HepG2 (cell line): Measurements from ENCODE around the gene TMEM108. TPM values are rescaled to one million over a fixed set of nuclear protein-coding genes. Genes with fewer than 3 reads are reported as not detected.

Source experiments
- ATAC-seq: fragments of 200-7000 bp; cut with Tn5 transposase; 3 replicates; pipeline ENCODE4 v1.9.1; 2020; ENCODE audit warnings: mild to moderate bottlenecking, moderate library complexity
- BruUV-seq: library from RNA; stranded (reverse); fragments of 400-500 nt; replicated peaks from 2 replicates; lab custom pipeline; 2021; lab: Mats Ljungman, UMichigan
- CTCF ChIA-PET: fragments of 300-600 bp; formaldehyde crosslinking; extraction: SDS; loops from one replicate; lab custom pipeline; 2021; ENCODE audit warnings: low total read pairs, inconsistent platforms, low intra/inter-chr PET ratio; lab: Yijun Ruan, JAX
- POLR2A ChIA-PET: fragments of 350-600 bp; sonication (Branson Sonifier 250); formaldehyde crosslinking; loops from one replicate; lab custom pipeline; 2020; ENCODE audit warnings: antibody characterized with exemption, inconsistent platforms; lab: Yijun Ruan, JAX
- DNase-seq: peaks from one replicate; pipeline ENCODE4 v3.0.0-alpha.2; 2015; ENCODE audit warnings: low spot score
- FAIRE-seq: peaks from 3 replicates; lab custom pipeline; 2011; peaks lifted over from hg19 to GRCh38; lab: Jason Lieb, UNC
- H2AFZ ChIP-seq: one replicate; pipeline ENCODE4 v1.6.1; 2011; ENCODE audit warnings: low read length, inconsistent platforms
- H3K27ac ChIP-seq: fragments of 300-600 bp; 3 replicates; pipeline ENCODE4 v1.8.0; 2011; ENCODE audit warnings: mixed run types, mild to moderate bottlenecking, mixed read lengths, low read length, inconsistent platforms; ENCODE audit not compliant: insufficient read depth; ENCODE audit errors: extremely low read length
- H3K27me3 ChIP-seq, 2 experiments: fragments of 200-600 bp in 1 of 2; 2 replicates in 1 of 2; 3 replicates in 1 of 2; pipeline versions ENCODE4 v1.6.0 to v1.8.0; 2011; ENCODE audit warnings: low read length in 2 of 2, mild to moderate bottlenecking in 2 of 2, moderate library complexity in 2 of 2, inconsistent platforms in 1 of 2; ENCODE audit not compliant: insufficient read depth in 2 of 2, control insufficient read depth in 1 of 2
- H3K36me3 ChIP-seq, 2 experiments: fragments of 200-600 bp in 1 of 2; replicated peaks in 1 of 2; 2 replicates in 1 of 2; 3 replicates in 1 of 2; pipeline versions ENCODE4 v1.5.1 to v1.8.0; 2011; ENCODE audit warnings: low read length in 2 of 2, inconsistent platforms in 1 of 2; ENCODE audit not compliant: insufficient read depth in 2 of 2, control insufficient read depth in 1 of 2
- H3K4me1 ChIP-seq: 2 replicates; pipeline ENCODE4 v1.5.1; 2012; ENCODE audit warnings: low read length, inconsistent platforms; ENCODE audit not compliant: insufficient read depth
- H3K4me2 ChIP-seq: 2 replicates; pipeline ENCODE4 v1.6.0; 2011; ENCODE audit warnings: low read depth, low read length, inconsistent platforms
- H3K4me3 ChIP-seq, 3 experiments: fragments of 200-600 bp in 1 of 3; sonication (generic), shearing (Covaris generic) in 1 of 3; replicated peaks in 1 of 3; 2 replicates each; pipeline ENCODE4 v1.5.1; 2011 to 2016; ENCODE audit warnings: low read length in 3 of 3, inconsistent platforms in 2 of 3, low read depth in 2 of 3, mild to moderate bottlenecking in 2 of 3, control low read depth in 1 of 3, mixed read lengths in 1 of 3; ENCODE audit not compliant: insufficient read depth in 1 of 3
- H3K79me2 ChIP-seq: one replicate; pipeline ENCODE4 v1.6.1; 2011; ENCODE audit warnings: low read length, inconsistent platforms; ENCODE audit not compliant: insufficient read depth
- H3K9ac ChIP-seq: 2 replicates; pipeline ENCODE4 v1.6.0; 2011; ENCODE audit warnings: mild to moderate bottlenecking, low read depth, low read length, inconsistent platforms; ENCODE audit not compliant: insufficient read depth
- H3K9me3 ChIP-seq: 2 replicates; pipeline ENCODE4 v1.5.1; 2012; ENCODE audit warnings: mild to moderate bottlenecking, low read length
- H4K20me1 ChIP-seq: 2 replicates; pipeline ENCODE4 v1.6.0; 2011; ENCODE audit warnings: inconsistent platforms, mild to moderate bottlenecking, low read length, moderate library complexity; ENCODE audit not compliant: insufficient read depth
- AKAP8 ChIP-seq: sonication (generic); formaldehyde crosslinking; IDR thresholded peaks from 2 replicates; pipeline ENCODE4 v1.5.1; 2020; ENCODE audit warnings: mild to moderate bottlenecking, missing genetic modification reagents
- CSRNP2 ChIP-seq: sonication (generic); formaldehyde crosslinking; conservative IDR thresholded peaks from 2 replicates; pipeline ENCODE4 v1.8.0; 2022; ENCODE audit warnings: low read depth, missing genetic modification reagents
- CTCF ChIP-seq: sonication (generic); formaldehyde crosslinking; IDR thresholded peaks from 2 replicates; pipeline ENCODE4 v1.5.0; 2020; ENCODE audit warnings: mild to moderate bottlenecking, missing genetic modification reagents, moderate library complexity
- ERF ChIP-seq: IDR thresholded peaks from 2 replicates; pipeline ENCODE4 v1.6.1; 2018; ENCODE audit warnings: missing biosample characterization, missing genetic modification reagents
- GRHL1 ChIP-seq: sonication (generic); formaldehyde crosslinking; conservative IDR thresholded peaks from 2 replicates; pipeline ENCODE4 v1.8.0; 2022; ENCODE audit warnings: missing genetic modification reagents
- HNRNPH1 ChIP-seq: fragments of 200-400 bp; formaldehyde crosslinking; optimal IDR thresholded peaks from 2 replicates; pipeline ENCODE3; 2017; ENCODE audit warnings: mild to moderate bottlenecking, low read depth, low read length
- MATR3 ChIP-seq: sonication (generic); formaldehyde crosslinking; IDR thresholded peaks from 2 replicates; pipeline ENCODE4 v1.4.0; 2020; ENCODE audit warnings: missing genetic modification reagents
- MTA1 ChIP-seq: sonication (generic); formaldehyde crosslinking; IDR thresholded peaks from 2 replicates; pipeline ENCODE4 v1.4.0; 2020; ENCODE audit warnings: missing genetic modification reagents, mild to moderate bottlenecking, borderline replicate concordance
- NKX3-1 ChIP-seq: sonication (generic); formaldehyde crosslinking; IDR thresholded peaks from 2 replicates; pipeline ENCODE4 v1.5.0; 2020; ENCODE audit warnings: missing genetic modification reagents
- SAFB2 ChIP-seq: sonication (generic); formaldehyde crosslinking; IDR thresholded peaks from 2 replicates; pipeline ENCODE4 v1.5.1; 2020; ENCODE audit warnings: missing genetic modification reagents, low read depth, mild to moderate bottlenecking, borderline replicate concordance
- ZBTB7B ChIP-seq: sonication (generic); formaldehyde crosslinking; IDR thresholded peaks from 2 replicates; pipeline ENCODE4 v1.4.0; 2020; ENCODE audit warnings: missing genetic modification reagents
- ZNF574 ChIP-seq: sonication (generic); formaldehyde crosslinking; IDR thresholded peaks from 2 replicates; pipeline ENCODE4 v1.4.0; 2020; ENCODE audit warnings: missing genetic modification reagents
- ZNF800 ChIP-seq: sonication (generic); formaldehyde crosslinking; IDR thresholded peaks from 2 replicates; pipeline ENCODE4 v1.4.0; 2020; ENCODE audit warnings: missing genetic modification reagents
- ZSCAN20 ChIP-seq: sonication (generic); formaldehyde crosslinking; IDR thresholded peaks from 2 replicates; pipeline ENCODE4 v1.4.0; 2020; ENCODE audit warnings: missing genetic modification reagents, mild to moderate bottlenecking, borderline replicate concordance
- WGBS: methylation state at CpG from one replicate; pipeline ENCODE4 v1.1.6; 2017; ENCODE audit warnings: low lambda C conversion rate; 5-methylcytosine and 5-hydroxymethylcytosine counted together
- in situ Hi-C: cut with HindIII; loops from 2 replicates; pipeline ENCODE4 v1.10.0; 2017; ENCODE audit warnings: low pct_unique_long_range_greater_than_20kb; ENCODE audit not compliant: extremely low pct_ligation_motif_present
- intact Hi-C: fragments of 100-400 bp; cut with micrococcal nuclease; formaldehyde crosslinking; loops from one replicate; pipeline ENCODE4 v1.10.0; 2022; ENCODE audit not compliant: unreplicated experiment
- polyA plus RNA-seq, 8 experiments: library from polyadenylated mRNA; depleted of rRNA in 3 of 8; stranded (reverse) in 7 of 8; unstranded in 1 of 8; fragments of >200 nt; fragmentation: Illumina TruSeq in 4 of 8; extraction: Trizol in 4 of 8; gene quantifications; 2 replicates each; pipeline versions ENCODE4 v1.2.1 to v1.2.3, GENCODE V29; 2011 to 2016; ENCODE audit warnings: low read depth in 4 of 8, missing spikeins in 1 of 8, mixed read lengths in 1 of 8; ENCODE audit not compliant: insufficient read depth in 1 of 8
- total RNA-seq, 5 experiments: library from RNA; depleted of rRNA; stranded (reverse); fragments of >200 nt; fragmentation: Illumina TruSeq; extraction: Trizol; gene quantifications; 2 replicates each; pipeline ENCODE4 v1.2.3, GENCODE V29; 2016; ENCODE audit warnings: low read depth in 1 of 5

Gene TMEM108
- total and polyA plus RNA-seq, 2 of the 13 experiments (the other 11 are each of a cell fraction or from before 2014, with no cell fraction given): not detected

- TF ChIP-seq GRHL1 (no peak), ZSCAN20 (CRISPR knock-in tag) (no peak), CSRNP2 (CRISPR knock-in tag) (no peak), ERF (CRISPR knock-in tag) (no peak), CTCF (CRISPR knock-in tag) (no peak)
Observed at GRCh38 chr3:133106169-133106568, 68.0 kb downstream of the TMEM108 start (continued).

GRCh38 chr3:133112666-133113065, 74.5 kb downstream of the TMEM108 start:
- Histone ChIP-seq H2AFZ (no peak overlapping the region), H3K9ac (no peak overlapping the region), H3K4me1 (no peaks in the 10 kb centered on the region), H3K4me2 (no peak overlapping the region), H3K9me3 (no peaks in the 10 kb centered on the region), H3K79me2 (no peaks in the 10 kb centered on the region), H4K20me1 (no peaks in the 10 kb centered on the region), H3K4me3 (no peak overlapping the region), H3K27ac (no peak overlapping the region), H3K36me3 (no peaks in the 10 kb centered on the region), H3K27me3 (no peaks in the 10 kb centered on the region)
- FAIRE-seq: no peak
- intact Hi-C loops: no loop called here
- no TSS peak for BruUV-seq
- ChIA-PET CTCF (no interaction called here), POLR2A (no interaction called here)
- no peak for ATAC-seq
- no peak for DNase-seq
- in situ Hi-C loops: no loop called here
- WGBS: 9% methylated on average over 2 of the region's 2 CpGs
- TF ChIP-seq MTA1 (CRISPR knock-in tag) (no peak), HNRNPH1 (no peak), MATR3 (no peak), NKX3-1 (no peak), SAFB2 (CRISPR knock-in tag) (no peak), AKAP8 (CRISPR knock-in tag) (no peak), ZNF574 (CRISPR knock-in tag) (no peak), ZBTB7B (CRISPR knock-in tag) (no peak), ZNF800 (CRISPR knock-in tag) (no peak)
